HG02938 (cell line): ENCODE data around the gene SRGAP3.
"Not testable (repeated sequence)": the region's sequence is repeated elsewhere in the genome, so short reads cannot be mapped to it uniquely, and the experiment has no call there.

Source experiments
- ATAC-seq: cut with Tn5 transposase; IDR thresholded peaks from one replicate; pipeline ENCODE4 v1.9.1; 2021; ENCODE audit warnings: mild to moderate bottlenecking, moderate library complexity; ENCODE audit not compliant: unreplicated experiment

The SRGAP3 gene

GRCh38 chr3:9249273-9250192 is at the start of gene SRGAP3:
SRGAP3 (minus strand) TSS chr3:9249646; CDS start chr3:9248951, 695 bp downstream.
- ATAC-seq, result peak; percentile 100

- ATAC-seq, result no peak
Measured at GRCh38 chr3:9298236-9298635, 48.8 kb upstream of the SRGAP3 start.

DNA sequence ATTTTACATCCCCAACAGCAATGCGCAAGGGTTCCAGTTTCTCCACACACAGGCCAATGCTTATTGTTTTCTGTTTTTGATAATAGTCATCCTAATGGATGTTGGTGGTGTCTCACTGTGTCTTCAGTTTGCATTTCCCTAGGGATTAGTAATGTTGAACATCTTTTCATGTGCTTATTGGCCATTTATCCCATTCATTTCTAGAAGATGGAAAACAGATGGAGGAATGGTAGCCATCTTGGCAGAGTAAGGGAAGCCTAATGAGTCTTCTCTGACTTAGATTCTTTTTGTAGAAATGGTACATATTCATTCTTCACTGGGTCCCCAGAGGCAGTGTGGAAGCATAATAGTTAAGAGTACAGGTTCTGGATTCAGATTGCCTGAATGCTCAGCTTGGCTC is 46.8 kb upstream of the SRGAP3 start:
- ATAC-seq, result no peak

GRCh38 chr3:9295007-9295406 is 45.6 kb upstream of the SRGAP3 start:
- ATAC-seq, result no peak

- not testable (repeated sequence) for ATAC-seq
Measured at GRCh38 chr3:9293953-9294352, 44.5 kb upstream of the SRGAP3 start.

DNA sequence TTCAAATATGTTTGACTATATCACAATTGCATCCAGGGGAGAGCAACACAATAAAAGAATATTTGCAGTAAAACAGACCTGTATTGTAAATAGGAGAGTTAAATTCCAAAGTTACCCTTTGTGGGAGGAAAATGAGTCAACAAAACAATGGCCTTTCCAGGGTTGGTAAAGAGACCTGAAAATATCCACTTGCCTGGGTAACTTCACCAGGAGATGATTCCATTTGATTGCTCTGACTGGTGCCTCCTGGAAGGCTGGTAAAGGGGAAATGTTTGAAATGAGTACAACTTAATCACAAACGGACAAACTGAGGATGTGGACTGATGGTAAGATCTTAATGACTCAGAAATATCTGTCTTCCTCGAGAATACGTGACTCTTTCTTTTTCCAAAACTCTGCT is 43.6 kb upstream of the SRGAP3 start:
- ATAC-seq, result no peak

GRCh38 chr3:9292516-9292915 is 43.1 kb upstream of the SRGAP3 start:
- ATAC-seq, result no peak

GRCh38 chr3:9291821-9292410 is 42.5 kb upstream of the SRGAP3 start:
- no peak for ATAC-seq

- no peak for ATAC-seq
Measured at GRCh38 chr3:9290566-9290965, 41.1 kb upstream of the SRGAP3 start.

GRCh38 chr3:9281533-9281932 is 32.1 kb upstream of the SRGAP3 start:
- ATAC-seq, result not testable (repeated sequence)

GRCh38 chr3:9280451-9281219 is 31.2 kb upstream of the SRGAP3 start:
- no peak for ATAC-seq

DNA sequence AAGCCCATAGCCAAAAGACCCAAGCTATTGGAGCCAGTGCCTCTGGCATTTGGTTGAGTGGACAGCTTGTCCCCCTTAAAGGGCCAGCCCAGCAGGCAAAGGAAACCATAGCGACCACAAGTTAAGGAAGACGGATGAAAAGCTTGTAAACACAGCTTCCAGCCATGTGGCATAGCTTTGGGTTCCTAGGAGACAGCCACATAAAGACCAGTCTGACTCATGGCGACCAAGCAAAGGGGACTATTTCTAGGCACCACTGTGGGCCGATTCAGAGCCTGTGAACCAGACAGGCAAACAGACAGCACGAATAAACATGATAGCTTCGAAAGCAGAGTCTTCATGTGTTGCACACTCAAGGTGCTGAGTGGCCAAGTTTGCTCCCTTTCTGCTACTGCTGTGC is 30.5 kb upstream of the SRGAP3 start:
- no peak for ATAC-seq

GRCh38 chr3:9278498-9278897 is 29.1 kb upstream of the SRGAP3 start:
- no peak for ATAC-seq

DNA sequence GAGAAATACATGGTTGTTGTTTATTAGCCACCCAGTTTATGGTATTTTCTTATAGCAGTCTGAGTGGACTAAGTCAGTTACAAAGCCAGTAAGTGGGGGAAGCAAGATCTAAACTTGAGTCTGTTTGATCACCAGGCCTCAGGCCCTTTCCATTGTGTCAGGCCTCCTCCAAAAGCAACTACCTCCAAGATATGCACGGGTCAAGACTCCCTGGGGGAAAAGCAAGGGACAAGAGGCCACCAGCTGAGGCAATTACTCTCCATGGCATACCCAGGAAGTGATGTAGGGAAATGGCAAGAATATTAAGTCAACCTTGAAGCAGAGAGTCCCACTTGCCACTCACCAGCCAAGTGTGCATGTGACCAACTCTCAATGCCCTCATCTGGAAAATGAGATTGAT is 28.6 kb upstream of the SRGAP3 start:
- no peak for ATAC-seq

GRCh38 chr3:9276761-9277370 is 27.4 kb upstream of the SRGAP3 start:
- ATAC-seq, result no peak

GRCh38 chr3:9271903-9272302 is 22.5 kb upstream of the SRGAP3 start:
- ATAC-seq, result no peak

DNA sequence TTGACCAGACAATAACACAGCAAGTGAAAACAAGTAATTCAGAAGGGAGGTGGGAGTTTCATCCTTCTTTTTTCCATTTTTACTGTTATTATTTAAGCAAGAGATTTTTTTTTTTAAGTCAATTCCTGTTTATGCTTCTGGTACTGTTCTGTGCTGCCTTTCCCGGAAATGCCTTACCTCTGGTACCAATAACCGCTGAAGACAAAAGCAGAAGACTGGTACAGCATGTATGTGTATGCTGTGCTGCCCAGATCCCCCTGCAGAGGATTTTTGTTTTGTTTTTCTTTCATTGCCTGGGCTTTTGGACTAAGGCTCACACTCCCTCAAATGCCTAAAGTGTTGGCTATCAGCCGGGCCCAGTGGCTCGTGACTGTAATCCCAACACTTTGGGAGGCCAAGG is 21.3 kb upstream of the SRGAP3 start:
- ATAC-seq, result no peak

GRCh38 chr3:9266716-9267115 is 17.3 kb upstream of the SRGAP3 start:
- ATAC-seq, result no peak

GRCh38 chr3:9260305-9260704 is 10.9 kb upstream of the SRGAP3 start:
- ATAC-seq, result no peak

DNA sequence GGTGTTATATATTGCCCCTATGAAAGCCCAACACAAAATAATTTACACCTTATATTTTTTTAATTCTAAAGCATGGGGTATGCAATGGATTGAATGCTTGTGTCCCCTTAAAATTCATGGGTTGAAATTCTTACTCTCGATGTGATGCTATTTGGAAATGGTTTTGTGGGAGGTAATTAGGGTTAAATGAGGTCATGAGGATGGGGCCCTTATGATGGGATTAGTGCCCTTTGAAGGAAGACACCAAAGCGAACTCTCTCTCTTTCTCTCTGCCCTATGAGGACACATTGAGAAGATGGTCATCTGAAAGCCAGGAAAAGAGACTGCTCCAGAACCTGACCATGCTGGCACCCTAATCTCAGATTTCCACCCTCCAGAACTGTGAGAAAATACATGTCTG is 7.6 kb upstream of the SRGAP3 start:
- no peak for ATAC-seq

- ATAC-seq, result no peak
Measured at GRCh38 chr3:9255976-9256375, 6.5 kb upstream of the SRGAP3 start.
